NCI-H128 (cell line): Measurements from ENCODE around the gene ADD1.

Source experiments
- DNase-seq: peaks from one replicate; lab custom pipeline; 2025; ENCODE audit not compliant: unreplicated experiment; lab: John Stamatoyannopoulos, UW

The ADD1 gene

GRCh38 chr4:2858451-2859217 lies 15.0 kb downstream of the ADD1 start:
- DNase-seq = no peak

GRCh38 chr4:2859514-2859913 lies 15.9 kb downstream of the ADD1 start:
- no peak for DNase-seq

- no peak for DNase-seq
Measured at GRCh38 chr4:2860391-2861348, 17.0 kb downstream of the ADD1 start.

- no peak for DNase-seq
Measured at GRCh38 chr4:2861631-2862436, 18.2 kb downstream of the ADD1 start.

GRCh38 chr4:2862528-2862927 lies 18.9 kb downstream of the ADD1 start:
- no peak for DNase-seq

- DNase-seq = no peak
Measured at GRCh38 chr4:2863649-2864048, 20.0 kb downstream of the ADD1 start.

GRCh38 chr4:2865196-2865780 lies 21.6 kb downstream of the ADD1 start:
- no peak for DNase-seq

- no peak for DNase-seq
Measured at GRCh38 chr4:2866160-2866861, 22.7 kb downstream of the ADD1 start.

GRCh38 chr4:2866891-2867290 lies 23.2 kb downstream of the ADD1 start:
- no peak for DNase-seq

- DNase-seq = no peak
Measured at GRCh38 chr4:2867758-2868491, 24.3 kb downstream of the ADD1 start.

- DNase-seq = no peak
Measured at GRCh38 chr4:2868877-2869487, 25.3 kb downstream of the ADD1 start.

GRCh38 chr4:2869659-2870058 lies 26.0 kb downstream of the ADD1 start:
- no peak for DNase-seq

- DNase-seq = no peak
Measured at GRCh38 chr4:2870082-2870481, 26.4 kb downstream of the ADD1 start.

- no peak for DNase-seq
Measured at GRCh38 chr4:2871466-2871865, 27.8 kb downstream of the ADD1 start.

- no peak for DNase-seq
Measured at GRCh38 chr4:2871911-2872310, 28.3 kb downstream of the ADD1 start.

- DNase-seq = no peak
Measured at GRCh38 chr4:2873329-2873728, 29.7 kb downstream of the ADD1 start.

GRCh38 chr4:2874861-2875260 lies 31.2 kb downstream of the ADD1 start:
- no peak for DNase-seq

GRCh38 chr4:2875556-2875955 lies 31.9 kb downstream of the ADD1 start:
- DNase-seq = no peak

GRCh38 chr4:2878346-2878745 lies 34.7 kb downstream of the ADD1 start:
- DNase-seq = no peak
